RPMI7951 (cell line): ENCODE data around the gene OR51B4. TPM values are rescaled to one million over a fixed set of nuclear protein-coding genes. Genes with fewer than 3 reads are reported as not detected.
"Not testable (repeated sequence)": the region's sequence is repeated elsewhere in the genome, so short reads cannot be mapped to it uniquely, and the experiment has no call there.

Experiments used
- DNase-seq: peaks from one replicate; pipeline ENCODE4 v3.0.0-alpha.2; 2012; ENCODE audit warnings: low read depth
- total RNA-seq: library from RNA; depleted of rRNA; stranded (reverse); fragments of >200 nt; shearing (Covaris generic); gene quantifications from 2 replicates; pipeline ENCODE4 v1.2.3, GENCODE V29; 2014; rRNA removed

OR51B4 gene, protein sequence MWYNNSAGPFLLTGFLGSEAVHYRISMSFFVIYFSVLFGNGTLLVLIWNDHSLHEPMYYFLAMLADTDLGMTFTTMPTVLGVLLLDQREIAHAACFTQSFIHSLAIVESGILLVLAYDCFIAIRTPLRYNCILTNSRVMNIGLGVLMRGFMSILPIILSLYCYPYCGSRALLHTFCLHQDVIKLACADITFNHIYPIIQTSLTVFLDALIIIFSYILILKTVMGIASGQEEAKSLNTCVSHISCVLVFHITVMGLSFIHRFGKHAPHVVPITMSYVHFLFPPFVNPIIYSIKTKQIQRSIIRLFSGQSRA
- total RNA-seq: not detected in 2 replicates

DNA sequence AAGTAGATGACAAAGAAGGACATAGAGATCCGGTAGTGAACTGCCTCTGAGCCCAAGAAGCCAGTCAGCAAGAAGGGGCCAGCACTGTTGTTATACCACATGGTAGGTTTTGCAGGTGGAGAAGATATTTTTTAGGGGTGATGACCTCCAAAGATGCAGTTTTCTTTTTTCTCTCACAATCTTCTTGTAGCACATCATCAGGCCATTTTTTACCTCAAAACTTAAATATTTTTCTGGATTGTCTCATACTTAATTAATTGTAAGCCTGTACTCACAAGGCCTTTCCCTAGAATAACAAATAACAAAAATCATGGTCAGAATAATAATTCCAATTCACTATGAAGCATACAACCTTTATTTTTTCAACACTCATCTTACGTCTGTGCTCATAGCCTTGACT lies at the start of gene OR51B4:
Gene OR51B4 (minus strand): TSS at position 101 of the 400 bp plus-strand sequence. CDS start 0 bp downstream, at position 101.
- no peak for DNase-seq

DNA sequence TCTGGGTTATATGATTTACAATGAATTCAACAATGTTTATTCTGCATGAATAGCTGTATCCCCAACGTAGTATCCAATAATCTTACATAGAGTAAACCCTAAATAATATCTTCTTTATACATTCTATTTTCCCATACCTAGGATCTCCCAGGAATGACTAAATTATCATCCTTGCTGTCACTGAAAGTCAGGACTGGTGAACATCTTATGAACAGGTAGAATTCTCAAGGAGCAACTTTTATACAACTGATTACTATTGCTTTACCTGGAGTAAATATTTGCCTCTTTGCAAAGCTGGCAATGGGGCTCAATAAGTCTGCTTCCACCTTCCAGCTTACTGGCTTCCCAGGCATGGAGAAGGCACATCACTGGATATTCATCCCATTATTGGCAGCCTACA lies 49.5 kb upstream of the OR51B4 start, which contains the start of gene OR51B6:
Gene OR51B6 (plus strand): TSS at position 301 of the 400 bp plus-strand sequence. CDS start 0 bp downstream, at position 301.
- no peak for DNase-seq

DNA sequence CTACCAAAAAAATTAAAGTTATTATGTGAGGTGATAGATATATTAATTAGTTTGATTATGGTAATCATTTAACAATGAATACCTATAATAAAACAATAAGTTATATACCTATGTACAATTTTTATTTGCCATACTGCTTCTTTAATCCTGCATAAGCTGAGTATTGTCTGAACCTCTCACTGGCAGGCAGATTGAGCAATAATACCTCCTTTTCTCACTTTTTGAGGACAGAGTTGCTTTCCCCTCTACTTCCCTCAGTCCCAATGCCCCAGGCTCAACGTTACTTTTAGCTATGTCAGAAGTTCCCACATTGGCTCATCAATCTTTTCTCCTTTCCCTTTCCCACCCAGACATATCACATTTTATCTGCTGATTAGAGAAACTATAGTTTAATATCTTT lies 47.8 kb upstream of the OR51B4 start:
- DNase-seq: no peak

DNA sequence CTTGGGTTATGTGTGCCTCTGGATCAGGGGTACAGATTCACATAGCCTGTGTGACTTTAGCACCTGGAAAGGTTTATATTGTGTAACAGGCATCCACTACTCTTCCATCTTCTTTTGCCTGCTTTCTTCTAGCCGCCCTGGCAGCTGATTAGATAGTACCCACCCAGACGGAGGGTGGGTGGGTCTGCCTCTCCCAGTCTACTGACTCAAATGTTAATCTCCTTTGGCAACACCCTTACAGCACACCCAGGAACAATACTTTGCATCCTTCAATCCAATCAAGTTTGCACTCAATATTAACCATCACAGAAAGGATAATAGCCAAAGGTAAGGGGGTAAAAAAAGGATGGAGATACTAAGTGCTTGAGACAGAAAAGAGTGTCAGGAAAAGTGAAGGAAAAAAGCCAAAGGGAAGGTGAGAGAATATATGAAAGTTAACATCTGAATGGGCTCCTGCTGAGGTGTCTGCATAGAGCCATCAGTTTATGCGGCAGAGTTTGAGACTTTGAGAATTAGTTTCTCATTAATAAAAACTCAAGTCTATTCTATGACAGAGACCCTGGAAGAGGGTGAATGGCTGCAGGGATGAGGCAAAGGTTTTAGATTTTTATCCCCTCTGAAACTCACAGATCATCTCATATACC lies 46.9 kb upstream of the OR51B4 start:
- DNase-seq: no peak

DNA sequence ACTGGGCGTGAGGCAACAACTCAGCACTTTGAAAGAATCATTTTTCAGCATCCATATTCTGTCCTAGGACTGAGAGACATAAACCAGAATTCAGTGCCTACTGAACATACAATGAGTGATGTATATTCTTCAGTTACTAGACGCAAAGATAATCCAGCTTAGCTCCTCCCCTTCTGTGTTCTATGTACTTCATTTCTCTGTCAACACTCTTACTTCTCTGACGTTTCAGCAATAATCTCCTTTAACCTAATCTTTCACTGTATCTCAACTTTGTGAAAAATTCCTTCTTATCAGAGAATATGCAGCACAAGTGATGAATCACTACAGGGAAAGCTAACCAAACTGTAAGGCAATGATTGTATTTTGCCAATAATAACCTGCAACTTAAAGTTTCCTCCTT lies 44.1 kb upstream of the OR51B4 start:
- DNase-seq: no peak

DNA sequence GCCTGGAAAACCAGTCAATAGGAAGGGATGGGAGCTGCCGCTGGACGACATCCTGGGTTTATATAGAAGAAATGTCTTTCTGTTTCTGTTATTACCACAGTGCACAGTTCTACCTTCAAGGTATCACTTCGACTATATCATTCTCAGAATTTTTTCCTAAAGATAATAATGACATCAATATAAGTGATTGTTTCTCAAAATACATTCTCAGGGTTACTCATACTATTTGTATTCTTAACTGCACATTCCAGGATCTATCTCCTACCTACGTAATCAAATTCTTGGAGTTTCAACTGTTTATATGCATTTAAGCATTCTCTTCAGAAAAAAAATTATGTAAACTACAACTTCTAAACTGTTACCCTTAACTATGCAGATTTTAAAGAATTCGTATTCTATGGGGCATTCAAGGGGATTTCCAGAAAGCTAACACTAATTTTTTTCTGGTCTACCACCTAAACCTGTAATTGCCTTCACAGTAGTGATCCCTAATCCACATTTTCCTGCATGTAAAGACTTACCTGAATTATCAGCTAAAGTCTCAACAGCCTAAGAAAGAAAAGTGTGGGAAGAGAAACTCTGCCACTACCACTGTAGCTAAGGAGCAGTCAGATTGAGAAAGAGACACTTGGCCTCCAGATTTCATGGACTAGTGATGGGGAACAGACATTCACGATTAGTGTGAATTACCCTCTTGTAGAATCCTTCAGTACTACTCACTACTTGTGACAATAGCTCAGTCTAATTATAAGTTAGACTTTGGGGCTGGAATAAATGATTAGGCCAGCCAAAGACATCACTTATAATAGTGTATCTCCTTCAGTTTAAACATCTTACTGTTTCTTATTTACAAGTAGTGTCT lies 42.0 kb upstream of the OR51B4 start, which contains the start of gene OR51B5:
Gene OR51B5 (minus strand): TSS at position 51 of the 862 bp plus-strand sequence. CDS start 0 bp downstream, at position 51.
- DNase-seq: no peak

DNA sequence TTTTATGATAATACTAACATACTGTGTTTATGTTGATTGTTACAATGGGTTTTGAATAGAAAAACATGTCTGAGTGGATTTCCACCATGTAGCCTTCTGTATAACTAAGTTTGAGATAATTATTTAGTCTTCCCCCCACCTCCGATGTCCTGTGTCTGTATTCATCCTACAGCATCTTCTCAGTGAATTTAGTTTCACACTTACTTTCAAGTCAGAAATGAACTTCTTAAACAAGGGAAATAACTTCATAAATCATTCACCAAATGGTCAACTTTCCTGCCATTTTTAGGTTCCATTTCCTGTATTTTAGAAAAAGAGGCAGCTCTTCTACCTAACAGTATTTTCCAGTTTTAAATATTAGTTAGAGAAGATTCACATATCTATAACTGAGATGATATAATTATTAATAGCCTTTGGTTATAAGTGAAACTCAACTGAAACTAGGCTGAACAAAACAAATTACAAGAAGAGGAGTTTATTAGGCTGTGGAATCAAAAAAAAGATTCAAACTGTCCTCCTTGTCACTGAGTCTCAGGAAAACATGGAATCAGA lies 38.1 kb upstream of the OR51B4 start:
- no peak for DNase-seq

DNA sequence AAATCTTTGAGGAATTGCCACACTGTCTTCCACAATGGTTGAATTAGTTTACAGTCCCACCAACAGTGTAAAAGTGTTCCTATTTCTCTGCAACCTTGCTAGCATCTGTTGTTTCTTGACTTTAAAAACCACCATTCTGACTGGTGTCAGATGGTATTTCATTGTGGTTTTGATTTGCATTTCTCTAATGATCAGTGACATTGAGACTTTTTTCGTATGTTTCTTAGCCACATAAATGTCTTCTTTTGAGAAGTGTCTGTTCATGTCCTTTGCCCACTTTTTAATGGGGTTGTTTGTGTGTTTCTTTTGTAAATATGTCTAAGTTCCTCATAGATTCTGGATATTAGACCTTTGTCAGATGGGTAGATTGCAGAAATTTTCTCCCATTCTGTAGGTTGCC lies 35.5 kb upstream of the OR51B4 start:
- not testable (repeated sequence) for DNase-seq

DNA sequence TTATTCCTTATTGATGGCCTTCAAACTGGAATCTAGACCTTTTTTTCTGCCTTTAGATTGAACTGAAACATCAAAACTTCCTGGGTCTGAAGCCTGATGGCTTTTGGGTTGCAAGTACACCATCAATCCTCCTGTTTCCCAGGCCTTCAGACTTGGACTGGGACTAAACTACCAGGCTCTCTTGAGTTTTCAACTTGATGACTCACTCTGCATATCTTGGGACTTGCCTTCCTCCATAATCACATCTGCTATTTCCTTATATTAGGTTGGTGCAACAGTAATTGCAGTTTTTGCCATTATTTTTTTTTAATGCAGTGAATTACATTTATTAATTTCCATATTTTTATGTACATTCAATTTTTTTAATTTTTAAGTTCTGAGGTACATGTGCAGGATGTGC lies 34.6 kb upstream of the OR51B4 start:
- peak; percentile 10 for DNase-seq

DNA sequence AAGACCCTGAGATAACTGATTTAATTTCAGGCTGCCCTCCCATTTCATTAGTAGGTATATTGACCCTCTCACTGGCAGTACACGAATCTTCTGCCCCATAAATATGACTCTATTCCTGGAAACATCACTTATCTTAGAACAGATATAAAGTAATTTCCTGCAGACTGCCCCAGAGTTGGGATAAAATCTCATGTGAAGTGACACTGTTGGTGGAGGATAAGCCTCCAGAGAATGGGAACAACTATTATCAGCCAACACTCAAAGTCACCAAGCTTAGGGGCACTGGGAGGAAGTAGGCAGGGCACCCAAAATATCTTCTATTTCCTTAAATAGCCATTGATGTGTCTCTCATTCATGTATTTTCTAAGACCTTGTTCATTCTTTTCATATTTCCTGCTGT lies 33.4 kb upstream of the OR51B4 start:
- no peak for DNase-seq

DNA sequence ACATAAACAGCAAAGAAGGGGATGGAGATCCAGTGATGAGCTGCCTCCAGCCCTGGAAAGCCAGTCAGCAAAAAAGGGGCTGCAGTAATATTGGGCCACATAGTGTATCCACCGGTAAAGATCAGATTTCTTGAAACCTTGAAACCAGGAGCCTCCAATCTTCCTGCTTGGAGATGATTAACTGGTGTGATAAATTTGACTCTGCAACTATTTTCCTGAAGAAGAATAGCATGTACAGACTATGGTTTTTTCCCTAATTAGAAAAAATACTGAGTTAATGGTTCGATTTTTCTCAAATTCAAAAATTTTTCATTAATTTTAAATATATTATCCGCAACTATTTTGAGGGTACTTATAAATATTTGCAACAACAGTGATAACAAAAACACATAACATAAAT lies 22.5 kb upstream of the OR51B4 start, which contains the start of gene OR51B2:
Gene OR51B2 (minus strand): TSS at position 101 of the 400 bp plus-strand sequence. CDS start 0 bp downstream, at position 101.
- DNase-seq: no peak

DNA sequence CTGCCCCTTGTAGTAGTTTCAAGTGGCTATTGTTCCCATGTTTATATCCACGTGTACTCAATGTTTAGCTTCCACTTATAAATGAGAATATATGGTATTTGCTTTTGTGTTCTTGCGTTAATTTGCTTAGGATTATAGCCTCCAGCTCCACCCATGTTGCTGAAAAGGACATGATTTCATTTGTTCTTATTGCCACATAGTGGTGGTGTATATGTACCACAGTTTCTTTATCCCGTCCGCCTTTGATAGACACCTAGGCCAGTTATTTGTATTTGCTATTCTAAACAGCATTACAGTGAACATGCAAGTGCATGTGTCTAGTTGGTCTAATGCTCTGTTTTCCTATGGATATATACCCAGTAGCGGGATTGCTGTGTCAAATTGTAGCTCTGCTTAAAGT lies 15.5 kb upstream of the OR51B4 start:
- DNase-seq: no peak

DNA sequence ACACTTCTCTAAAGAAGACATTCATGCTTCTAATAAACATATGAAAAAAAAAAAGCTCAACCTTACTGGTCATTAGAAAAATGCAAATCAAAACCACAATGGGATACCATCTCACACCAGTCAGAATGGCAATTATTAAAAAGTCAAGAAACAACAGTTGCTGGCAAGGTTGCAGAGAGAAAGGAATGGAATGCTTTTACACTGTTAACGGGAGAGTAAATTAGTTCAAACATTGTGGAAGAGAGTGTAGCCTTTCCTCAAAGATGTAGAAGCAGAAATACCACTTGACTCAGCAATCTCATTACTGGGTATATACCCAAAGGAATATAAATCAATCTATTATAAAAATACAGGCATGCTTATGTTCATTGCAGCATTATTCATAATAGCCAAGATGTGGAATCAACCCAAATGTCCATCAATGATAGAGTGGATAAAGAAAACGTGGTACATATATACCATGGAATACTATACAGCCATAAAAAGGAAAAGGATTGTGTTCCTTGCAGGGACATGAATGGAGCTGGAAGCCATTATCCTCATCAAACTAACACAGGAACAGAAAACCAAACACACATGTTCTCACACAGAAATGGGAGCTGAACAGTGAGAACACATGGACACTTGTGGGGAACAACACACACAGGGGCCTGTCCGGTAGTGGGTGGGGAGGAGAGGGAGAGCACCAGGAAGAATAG lies 11.7 kb upstream of the OR51B4 start:
- DNase-seq: not testable (repeated sequence)

DNA sequence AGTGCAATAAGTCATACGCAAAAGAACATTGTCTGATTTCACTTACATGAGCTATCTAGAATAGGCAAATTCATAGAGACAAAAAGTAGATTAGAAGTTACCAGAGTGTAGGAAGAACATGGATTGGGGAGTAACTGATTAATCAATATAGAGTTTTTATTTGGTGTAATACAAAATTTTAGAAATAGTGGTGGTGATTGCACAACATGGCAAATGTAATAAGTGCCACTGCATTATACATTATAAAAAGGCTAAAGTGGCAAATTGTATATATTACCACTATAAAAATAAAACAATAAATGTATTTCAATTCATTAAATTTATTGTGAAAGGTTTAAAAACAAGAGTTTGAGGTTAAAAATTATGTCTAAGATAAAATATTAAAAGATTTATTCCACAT lies 8.7 kb upstream of the OR51B4 start:
- DNase-seq: no peak

DNA sequence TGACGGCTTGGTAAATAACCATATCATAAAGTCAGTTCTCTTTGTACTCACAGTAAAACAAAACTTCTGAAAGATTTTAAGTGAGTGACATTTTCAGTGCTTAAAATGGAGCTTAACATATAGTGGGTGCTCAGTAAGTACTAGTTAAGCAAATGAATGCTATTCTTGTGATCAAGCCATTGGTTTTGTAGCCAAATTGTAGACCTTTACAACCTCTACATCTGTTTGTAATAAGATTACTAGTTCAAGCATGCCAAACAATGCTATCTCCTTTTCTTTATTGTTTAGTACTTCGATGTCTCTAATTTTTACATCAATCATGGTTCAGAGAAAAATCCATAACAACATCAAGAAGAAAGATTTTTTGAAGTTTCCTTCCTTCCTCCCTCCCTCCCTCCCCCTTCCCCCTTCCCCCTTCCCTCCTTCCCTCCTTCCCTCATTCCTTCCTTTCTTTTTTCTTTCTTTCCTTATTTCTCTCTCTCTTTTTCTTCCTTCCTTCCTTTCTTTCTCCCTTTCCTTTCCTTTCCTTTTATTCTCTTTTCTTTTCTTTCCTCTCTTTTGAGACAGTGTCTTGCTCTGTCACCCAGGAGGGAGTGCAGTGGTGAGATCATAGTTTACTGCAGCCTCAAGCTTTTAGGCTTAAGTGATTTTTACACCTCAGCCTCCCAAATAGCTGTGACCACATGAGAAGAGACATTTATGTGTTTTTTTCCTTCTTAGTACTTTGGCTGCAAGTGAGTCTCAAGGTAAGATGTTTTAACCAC lies 5.7 kb upstream of the OR51B4 start:
- no peak for DNase-seq

DNA sequence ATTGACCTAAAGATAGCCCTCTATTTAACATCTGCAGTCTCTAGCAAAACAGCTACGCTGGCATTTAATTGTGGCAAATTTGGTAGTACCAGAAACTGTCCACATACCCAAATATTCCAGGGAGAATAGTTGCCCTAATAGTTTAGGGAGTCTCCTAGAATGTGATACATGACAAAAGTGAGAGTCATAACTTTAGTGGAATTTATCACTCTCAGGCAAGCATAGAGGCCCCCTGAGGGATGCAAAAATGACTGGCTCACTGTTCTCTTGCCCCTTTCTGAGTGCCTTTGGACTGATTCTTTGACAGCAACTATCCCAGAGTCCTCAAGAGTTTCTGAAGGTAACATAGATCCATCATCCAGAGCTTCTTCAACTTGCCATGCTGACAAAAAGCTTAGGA lies 2.3 kb upstream of the OR51B4 start:
- DNase-seq: no peak

DNA sequence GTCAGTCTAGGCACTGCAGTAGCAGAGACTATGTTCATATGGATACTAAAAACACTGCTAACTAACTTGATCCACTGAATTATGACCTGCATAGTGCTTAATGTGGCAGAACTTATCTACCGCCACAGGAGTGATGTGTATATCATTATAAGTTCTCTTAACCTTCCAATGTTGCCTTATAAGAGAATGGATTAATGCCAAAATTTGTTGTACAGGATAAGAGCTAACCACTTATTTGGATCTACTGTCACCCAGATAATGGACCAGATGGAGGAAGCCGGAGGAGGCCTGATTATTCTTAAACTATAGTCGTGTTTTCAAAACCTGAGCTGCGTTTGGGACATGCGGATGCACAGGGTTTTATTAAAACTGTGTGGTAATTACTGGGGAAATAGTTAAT lies 1.9 kb upstream of the OR51B4 start:
- DNase-seq: no peak

DNA sequence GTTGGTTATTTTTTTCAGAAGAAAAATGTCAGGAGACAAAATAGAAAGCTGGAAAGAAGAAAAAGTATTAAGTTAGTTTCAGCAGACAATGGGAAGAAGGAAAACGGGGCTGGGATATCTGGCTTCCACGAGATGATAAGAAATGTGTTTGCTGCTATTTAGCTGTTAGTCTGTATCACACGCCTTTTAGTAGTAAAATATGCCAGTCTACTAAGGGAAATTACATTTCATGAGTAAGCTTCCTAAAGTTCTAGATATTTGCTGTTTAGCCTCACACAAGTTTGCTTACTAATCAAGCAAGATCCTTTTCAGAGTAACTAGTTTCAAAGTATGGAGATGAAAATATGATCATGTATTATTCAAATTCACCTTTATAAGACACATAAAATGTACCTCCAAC lies 1.5 kb downstream of the OR51B4 start:
- no peak for DNase-seq

DNA sequence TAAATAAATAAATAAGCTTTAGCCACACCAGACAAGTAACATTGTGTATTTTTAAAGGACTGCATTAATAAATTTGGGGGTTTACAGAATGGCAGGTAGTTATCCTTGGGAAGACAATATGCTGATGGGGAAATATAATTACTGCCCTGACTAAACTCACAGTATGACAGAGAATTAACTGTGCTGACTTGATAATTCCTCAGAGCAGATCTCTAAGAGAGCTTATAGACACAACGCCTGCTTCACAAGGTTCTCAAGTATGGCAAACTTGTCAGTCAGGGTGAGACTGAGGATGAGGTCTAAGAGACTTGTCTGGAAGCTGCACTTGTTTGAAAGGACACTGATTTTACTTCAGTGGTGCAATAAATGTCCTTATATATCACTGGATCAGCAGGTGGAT lies 3.3 kb downstream of the OR51B4 start:
- no peak for DNase-seq

DNA sequence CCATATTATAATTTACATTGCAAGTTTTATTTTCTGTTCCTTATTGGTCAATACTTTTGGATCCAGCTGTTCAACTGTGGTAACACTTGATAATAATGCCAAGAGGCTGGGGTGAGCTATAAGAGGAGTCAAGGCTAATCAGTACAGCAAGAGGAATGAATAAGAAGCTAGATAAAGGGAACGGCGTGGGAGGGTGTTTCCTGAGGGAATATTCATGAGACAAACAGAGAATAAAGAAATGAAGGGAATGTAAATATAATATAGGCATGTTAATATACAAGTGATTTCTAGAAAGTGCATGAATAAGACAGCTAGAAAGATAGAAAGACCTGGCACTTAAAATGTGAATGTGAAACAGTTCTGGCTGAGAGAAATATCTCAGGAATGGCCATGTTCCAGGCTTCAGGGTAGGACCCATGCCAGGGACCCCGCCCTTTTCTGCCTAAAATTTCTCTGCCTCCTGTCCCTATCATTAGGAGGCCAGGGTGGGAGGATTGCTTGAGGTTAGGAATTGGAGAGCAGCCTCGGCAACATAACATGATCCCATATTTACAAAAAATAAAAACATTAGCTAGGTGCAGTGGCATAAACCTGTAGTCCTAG lies 3.9 kb downstream of the OR51B4 start:
- no peak for DNase-seq
